Measurements from ENCODE around the gene NPAS2. TPM values are rescaled to one million over a fixed set of nuclear protein-coding genes. Genes with fewer than 3 reads are reported as not detected.

Gene NPAS2
- total RNA-seq, 1 experiment from 2014 or later: 20.4 TPM

- intact Hi-C loops (cut with micrococcal nuclease): no loop called here
- no peak for TF ChIP-seq JUND (IDR thresholded peaks at IDR 0.05)
- no peak for TF ChIP-seq CBX3 (IDR thresholded peaks at IDR 0.05; ENCODE audit: low read depth)
- TF ChIP-seq ATF3 (IDR thresholded peaks at IDR 0.05): no peak
- no peak for TF ChIP-seq EZH2phosphoT487 (IDR thresholded peaks at IDR 0.05; ENCODE audit: borderline replicate concordance)
- TF ChIP-seq EZH2 (IDR thresholded peaks at IDR 0.05): no peak
- no peak for TF ChIP-seq ZNF274 (IDR thresholded peaks at IDR 0.05; ENCODE audit: low read depth, low read length)
- TF ChIP-seq SP1 (IDR thresholded peaks at IDR 0.05; ENCODE audit: low read depth): no peak
- TF ChIP-seq ELF1 (IDR thresholded peaks at IDR 0.05; ENCODE audit: borderline replicate concordance, low read depth): no peak
- TF ChIP-seq EGR1 (IDR thresholded peaks at IDR 0.05; ENCODE audit: low read depth): no peak
- no peak for TF ChIP-seq YY1 (IDR thresholded peaks at IDR 0.05; ENCODE audit: extremely low read depth, insufficient replicate concordance, low read depth, low read length)
- no peak for TF ChIP-seq FOSL1 (IDR thresholded peaks at IDR 0.05; ENCODE audit: low read depth)
- ChIA-PET CTCF (no interaction called here), RAD21 (ENCODE audit: low non-redundant PET in 1 of 2, low total read pairs in 2 of 2, uncharacterized antibody in 2 of 2, unreplicated experiment in 2 of 2) (no interaction called here), POLR2A (no interaction called here)
- Histone ChIP-seq H2AFZ (ENCODE audit: low read depth, low read length, poor library complexity, severe bottlenecking) (no peak overlapping the region), H3K9me3 (ENCODE audit: control insufficient read depth in 1 of 2, insufficient read depth in 1 of 2, low read depth in 1 of 2, low read length in 2 of 2) (no peaks in the 10 kb centered on the region), H3K4me1 (ENCODE audit: control insufficient read depth in 1 of 2, insufficient read depth in 2 of 2, low read length in 2 of 2) (peaks cover 6 to 9% of the 10 kb centered on the region in 2 experiments), H3K4me3 (replicated peaks in 1 of 2; ENCODE audit: low read depth in 1 of 2, low read length in 2 of 2) (no peak overlapping the region), H3K79me2 (ENCODE audit: insufficient read depth, low read length) (peaks cover 7% of the 10 kb centered on the region), H4K20me1 (ENCODE audit: insufficient read depth) (no peaks in the 10 kb centered on the region), H3K27me3 (ENCODE audit: insufficient read depth, low read length) (no peaks in the 10 kb centered on the region), H3K9ac (ENCODE audit: low read length) (no peak overlapping the region), H3K36me3 (ENCODE audit: control insufficient read depth in 1 of 2, insufficient read depth in 2 of 2, low read length in 2 of 2) (peaks cover 0 to 2% of the 10 kb centered on the region in 2 experiments; a peak in 2 of 4 replicates), H3K4me2 (ENCODE audit: low read length) (no peak overlapping the region), H3K27ac (ENCODE audit: low read depth, low read length) (no peak overlapping the region), H3K9me2 (ENCODE audit: insufficient read depth) (no peaks in the 10 kb centered on the region)
- DNase-seq (ENCODE audit: low read depth, low spot score) (no peak), ATAC-seq (no peak)
- no TSS peak for BruUV-seq (replicated peaks)
Measured at GRCh38 chr2:100997509-100998234, 177.7 kb downstream of the NPAS2 start.

GRCh38 chr2:100998235-100998573 is 178.3 kb downstream of the NPAS2 start:
- POLR2A ChIA-PET: no interaction called here

More at GRCh38 chr2:100998235-100998573, 178.3 kb downstream of the NPAS2 start:
- TF ChIP-seq ZBTB33 (IDR thresholded peaks at IDR 0.05; ENCODE audit: extremely low read depth, insufficient replicate concordance, low read length): no peak
- TF ChIP-seq EZH2phosphoT487 (IDR thresholded peaks at IDR 0.05; ENCODE audit: borderline replicate concordance): no peak
- no peak for TF ChIP-seq SRF (IDR thresholded peaks at IDR 0.05; ENCODE audit: low read depth)
- TF ChIP-seq ELF1 (IDR thresholded peaks at IDR 0.05; ENCODE audit: borderline replicate concordance, low read depth): no peak
- TF ChIP-seq YY1 (IDR thresholded peaks at IDR 0.05; ENCODE audit: extremely low read depth, insufficient replicate concordance, low read depth, low read length): no peak
- TF ChIP-seq POLR2AphosphoS5 (IDR thresholded peaks at IDR 0.05; ENCODE audit: low read depth, low read length): no peak
- no peak for TF ChIP-seq CEBPB (IDR thresholded peaks at IDR 0.05; ENCODE audit: low read depth)
- no peak for TF ChIP-seq TCF7L2 (IDR thresholded peaks at IDR 0.05; ENCODE audit: borderline replicate concordance, extremely low read depth, insufficient read depth, insufficient read length)
- TF ChIP-seq ZFX (IDR thresholded peaks at IDR 0.05): no peak
- no peak for TF ChIP-seq POLR2A (IDR thresholded peaks at IDR 0.05; ENCODE audit: borderline replicate concordance, extremely low read depth, insufficient read depth, insufficient read length)
- no peak for TF ChIP-seq ZNF274 (IDR thresholded peaks at IDR 0.05; ENCODE audit: low read depth, low read length)
- TF ChIP-seq FOSL1 (IDR thresholded peaks at IDR 0.05; ENCODE audit: low read depth): no peak
- TF ChIP-seq EZH2 (IDR thresholded peaks at IDR 0.05): no peak
- DNase-seq (ENCODE audit: low read depth, low spot score) (no peak), ATAC-seq (no peak)
- RAD21 ChIA-PET (ENCODE audit: low non-redundant PET in 1 of 2, low total read pairs in 2 of 2, uncharacterized antibody in 2 of 2, unreplicated experiment in 2 of 2): no interaction called here
- Histone ChIP-seq H3K9me2 (ENCODE audit: insufficient read depth) (no peaks in the 10 kb centered on the region), H3K4me3 (replicated peaks in 1 of 2; ENCODE audit: low read depth in 1 of 2, low read length in 2 of 2) (no peak overlapping the region), H4K20me1 (ENCODE audit: insufficient read depth) (no peaks in the 10 kb centered on the region), H3K27me3 (ENCODE audit: insufficient read depth, low read length) (no peaks in the 10 kb centered on the region), H3K27ac (ENCODE audit: low read depth, low read length) (no peak overlapping the region), H3K36me3 (ENCODE audit: control insufficient read depth in 1 of 2, insufficient read depth in 2 of 2, low read length in 2 of 2) (peaks cover 0 to 8% of the 10 kb centered on the region in 2 experiments; a peak in 3 of 4 replicates), H3K4me2 (ENCODE audit: low read length) (no peak overlapping the region), H3K9ac (ENCODE audit: low read length) (no peak overlapping the region), H3K4me1 (ENCODE audit: control insufficient read depth in 1 of 2, insufficient read depth in 2 of 2, low read length in 2 of 2) (peaks cover 6 to 9% of the 10 kb centered on the region in 2 experiments), H3K79me2 (ENCODE audit: insufficient read depth, low read length) (peaks cover 12% of the 10 kb centered on the region), H2AFZ (ENCODE audit: low read depth, low read length, poor library complexity, severe bottlenecking) (no peak overlapping the region), H3K9me3 (ENCODE audit: control insufficient read depth in 1 of 2, insufficient read depth in 1 of 2, low read depth in 1 of 2, low read length in 2 of 2) (no peaks in the 10 kb centered on the region)
- intact Hi-C loops (cut with micrococcal nuclease): no loop called here
- CTCF ChIA-PET: no interaction called here
- no TSS peak for BruUV-seq (replicated peaks)

Data from HCT116 (cell line).